ENCODE measurements around the gene PNMA6F.
"Not testable (repeated sequence)": the region's sequence is repeated elsewhere in the genome, so short reads cannot be mapped to it uniquely, and the experiment has no call there.

DNA sequence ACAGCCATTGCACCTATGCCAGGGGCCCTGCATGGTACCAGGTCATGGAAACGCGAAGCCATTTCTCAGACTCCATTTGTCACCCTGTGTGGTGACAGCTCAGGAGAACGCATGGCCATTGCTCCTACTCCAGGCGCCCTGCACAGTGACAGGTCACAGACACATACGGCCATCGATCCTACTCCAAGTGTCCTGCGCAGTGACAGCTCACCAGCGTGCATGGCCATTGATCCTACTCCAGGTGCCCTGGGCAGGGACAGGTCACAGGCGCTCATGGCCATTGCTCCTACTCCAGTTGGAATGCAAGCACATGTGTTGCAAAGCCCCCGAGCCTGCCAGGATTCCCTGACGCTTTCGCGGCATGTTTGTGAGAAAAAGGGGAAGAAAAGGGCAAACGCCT lies 45.5 kb downstream of the PNMA6F start:
- TF ChIP-seq, protein P1, sequence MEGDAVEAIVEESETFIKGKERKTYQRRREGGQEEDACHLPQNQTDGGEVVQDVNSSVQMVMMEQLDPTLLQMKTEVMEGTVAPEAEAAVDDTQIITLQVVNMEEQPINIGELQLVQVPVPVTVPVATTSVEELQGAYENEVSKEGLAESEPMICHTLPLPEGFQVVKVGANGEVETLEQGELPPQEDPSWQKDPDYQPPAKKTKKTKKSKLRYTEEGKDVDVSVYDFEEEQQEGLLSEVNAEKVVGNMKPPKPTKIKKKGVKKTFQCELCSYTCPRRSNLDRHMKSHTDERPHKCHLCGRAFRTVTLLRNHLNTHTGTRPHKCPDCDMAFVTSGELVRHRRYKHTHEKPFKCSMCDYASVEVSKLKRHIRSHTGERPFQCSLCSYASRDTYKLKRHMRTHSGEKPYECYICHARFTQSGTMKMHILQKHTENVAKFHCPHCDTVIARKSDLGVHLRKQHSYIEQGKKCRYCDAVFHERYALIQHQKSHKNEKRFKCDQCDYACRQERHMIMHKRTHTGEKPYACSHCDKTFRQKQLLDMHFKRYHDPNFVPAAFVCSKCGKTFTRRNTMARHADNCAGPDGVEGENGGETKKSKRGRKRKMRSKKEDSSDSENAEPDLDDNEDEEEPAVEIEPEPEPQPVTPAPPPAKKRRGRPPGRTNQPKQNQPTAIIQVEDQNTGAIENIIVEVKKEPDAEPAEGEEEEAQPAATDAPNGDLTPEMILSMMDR (conservative IDR thresholded peaks at IDR 0.05 in 1 of 2, IDR thresholded peaks at IDR 0.05 in 1 of 2; ENCODE audit: extremely low read depth in 1 of 2, insufficient read depth in 1 of 2, low read depth in 1 of 2, low read length in 2 of 2) = not testable (repeated sequence)
- TF ChIP-seq EZH2 (IDR thresholded peaks at IDR 0.05; ENCODE audit: borderline replicate concordance, low read length) = not testable (repeated sequence)

Data from mammary epithelial cell (primary cell).